ENCODE data around the gene BOLL. TPM values are rescaled to one million over a fixed set of nuclear protein-coding genes. Genes with fewer than 3 reads are reported as not detected.
"Not testable (repeated sequence)": the region's sequence is repeated elsewhere in the genome, so short reads cannot be mapped to it uniquely, and the experiment has no call there.

Gene BOLL
- total RNA-seq, 1 donor from 2014 or later, result 2.8 TPM

- no peak for DNase-seq
Observed at GRCh38 chr2:197705912-197706838, 78.9 kb downstream of the BOLL start.

GRCh38 chr2:197705121-197705911, 79.8 kb downstream of the BOLL start, which contains the start of gene MARS2:
Gene MARS2 (plus strand): TSS chr2:197705369. CDS start chr2:197705406, 37 bp downstream.
- DNase-seq, result peak; percentile 98

GRCh38 chr2:197704434-197705120, 80.5 kb downstream of the BOLL start:
- DNase-seq, result no peak

- DNase-seq, result no peak
Observed at GRCh38 chr2:197700960-197701359, 84.2 kb downstream of the BOLL start.

- DNase-seq, result not testable (repeated sequence)
Observed at GRCh38 chr2:197699724-197700123, 85.4 kb downstream of the BOLL start.

DNA sequence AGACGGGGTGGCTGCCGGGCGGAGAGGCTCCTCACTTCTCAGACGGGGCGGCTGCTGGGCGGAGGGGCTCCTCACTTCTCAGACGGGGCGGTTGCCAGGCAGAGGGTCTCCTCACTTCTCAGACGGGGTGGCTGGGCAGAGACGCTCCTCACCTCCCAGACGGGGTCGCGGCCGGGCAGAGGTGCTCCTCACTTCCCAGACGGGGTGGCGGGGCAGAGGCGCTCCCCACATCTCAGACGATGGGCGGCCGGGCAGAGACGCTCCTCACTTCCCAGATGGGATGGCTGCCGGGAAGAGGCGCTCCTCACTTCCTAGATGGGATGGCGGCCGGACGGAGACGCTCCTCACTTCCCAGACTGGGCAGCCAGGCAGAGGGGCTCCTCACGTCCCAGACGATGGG, 88.5 kb downstream of the BOLL start:
- DNase-seq, result not testable (repeated sequence)

DNA sequence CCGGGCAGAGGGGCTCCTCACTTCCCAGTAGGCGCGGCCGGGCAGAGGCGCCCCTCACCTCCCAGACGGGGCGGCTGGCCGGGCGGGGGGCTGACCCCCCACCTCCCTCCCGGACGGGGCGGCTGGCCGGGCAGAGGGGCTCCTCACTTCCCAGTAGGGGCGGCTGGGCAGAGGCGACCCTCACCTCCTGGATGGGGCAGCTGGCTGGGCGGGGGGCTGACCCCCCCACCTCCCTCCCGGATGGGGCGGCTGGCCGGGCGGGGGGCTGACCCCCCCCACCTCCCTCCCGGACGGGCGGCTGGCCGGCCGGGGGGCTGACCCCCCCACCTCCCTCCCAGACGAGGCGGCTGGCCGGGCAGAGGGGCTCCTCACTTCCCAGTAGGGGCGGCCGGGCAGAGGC, 89.1 kb downstream of the BOLL start:
- not testable (repeated sequence) for DNase-seq

DNA sequence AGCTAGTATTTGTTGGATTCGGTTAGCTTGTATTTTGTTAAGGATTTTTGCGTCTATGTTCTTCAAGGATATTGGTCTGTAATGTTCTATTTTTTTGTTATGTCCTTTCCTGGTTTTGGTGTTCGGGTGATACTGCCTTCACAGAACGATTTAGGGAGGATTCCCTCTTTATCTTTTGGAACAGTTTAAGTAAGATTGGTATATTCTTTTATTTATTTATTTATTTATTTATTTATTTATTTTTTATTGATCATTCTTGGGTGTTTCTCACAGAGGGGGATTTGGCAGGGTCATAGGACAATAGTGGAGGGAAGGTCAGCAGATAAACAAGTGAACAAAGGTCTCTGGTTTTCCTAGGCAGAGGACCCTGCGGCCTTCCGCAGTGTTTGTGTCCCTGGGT, 89.9 kb downstream of the BOLL start:
- DNase-seq, result not testable (repeated sequence)

GRCh38 chr2:197677483-197677882, 107.6 kb downstream of the BOLL start:
- DNase-seq, result no peak

- DNase-seq, result no peak
Observed at GRCh38 chr2:197677056-197677455, 108.1 kb downstream of the BOLL start.

Other genes starting within 250 kb of the BOLL start
- gene RFTN2, start 109.7 kb downstream of the BOLL start, total RNA-seq, result 20.4 TPM
- 6.9 TPM for gene MARS2, start 80.0 kb downstream of the BOLL start, total RNA-seq
- 31.2 TPM for gene PLCL1, start 19.3 kb upstream of the BOLL start, total RNA-seq